IMR-90 (cell line): ENCODE measurements around the gene PPP1R9B. TPM values are rescaled to one million over a fixed set of nuclear protein-coding genes. Genes with fewer than 3 reads are reported as not detected.

Experiments
- ATAC-seq: fragments of 200-7000 bp; cut with Tn5 transposase; 2 replicates; pipeline ENCODE4 v1.9.1; 2020; ENCODE audit warnings: low read depth, mild to moderate bottlenecking, moderate library complexity
- BruUV-seq: library from RNA; stranded (reverse); fragments of 400-500 nt; replicated peaks from 2 replicates; lab custom pipeline; 2021; lab: Mats Ljungman, UMichigan
- CTCF ChIA-PET: fragments of 300-600 bp; formaldehyde crosslinking; extraction: SDS; loops from one replicate; lab custom pipeline; 2021; ENCODE audit warnings: antibody characterized with exemption; lab: Yijun Ruan, JAX
- POLR2A ChIA-PET: fragments of 300-600 bp; sonication (Branson Sonifier 250); formaldehyde crosslinking; loops from one replicate; lab custom pipeline; 2022; ENCODE audit warnings: antibody characterized with exemption; ENCODE audit not compliant: unreplicated experiment; lab: Charles Lee
- DNase-seq: peaks from one replicate; pipeline ENCODE4 v3.0.0; 2013
- H2AFZ ChIP-seq: replicated peaks from 2 replicates; pipeline ENCODE3; 2013; ENCODE audit warnings: low read length, mild to moderate bottlenecking; ENCODE audit not compliant: poor library complexity
- H2AK5ac ChIP-seq: 2 replicates; pipeline ENCODE4 v1.6.1; 2013; ENCODE audit warnings: low read depth, low read length, inconsistent platforms
- H2AK9ac ChIP-seq: replicated peaks from 2 replicates; pipeline ENCODE3; 2013; ENCODE audit warnings: mild to moderate bottlenecking, low read depth, low read length, moderate library complexity; ENCODE audit not compliant: poor library complexity
- H2BK120ac ChIP-seq: 2 replicates; pipeline ENCODE4 v1.6.1; 2013; ENCODE audit warnings: low read depth, low read length, inconsistent platforms
- H2BK15ac ChIP-seq: 3 replicates; pipeline ENCODE4 v1.6.1; 2013; ENCODE audit warnings: low read depth, low read length, inconsistent platforms
- H2BK20ac ChIP-seq: 2 replicates; pipeline ENCODE4 v1.6.1; 2013; ENCODE audit warnings: low read depth, mild to moderate bottlenecking, inconsistent platforms, low read length, moderate library complexity
- H2BK5ac ChIP-seq: 2 replicates; pipeline ENCODE4 v1.6.1; 2013; ENCODE audit warnings: mild to moderate bottlenecking, low read depth, low read length, inconsistent platforms; ENCODE audit not compliant: poor library complexity, severe bottlenecking
- H3K14ac ChIP-seq: replicated peaks from 2 replicates; pipeline ENCODE4 v1.6.1; 2013; ENCODE audit warnings: low read depth, low read length, inconsistent platforms
- H3K18ac ChIP-seq: 2 replicates; pipeline ENCODE4 v1.6.1; 2013; ENCODE audit warnings: low read depth, low read length, control low read depth
- H3K23ac ChIP-seq: 2 replicates; pipeline ENCODE4 v1.6.1; 2013; ENCODE audit warnings: low read depth, low read length, inconsistent platforms
- H3K27ac ChIP-seq: 2 replicates; pipeline ENCODE4 v1.5.1; 2013; ENCODE audit warnings: mild to moderate bottlenecking, control low read depth, low read length; ENCODE audit not compliant: insufficient read depth
- H3K27me3 ChIP-seq: 2 replicates; pipeline ENCODE4 v1.6.1; 2013; ENCODE audit warnings: low read length; ENCODE audit not compliant: control insufficient read depth, insufficient read depth
- H3K36me3 ChIP-seq: 2 replicates; pipeline ENCODE4 v1.6.1; 2013; ENCODE audit warnings: low read length, mixed read lengths; ENCODE audit not compliant: control insufficient read depth, insufficient read depth
- H3K4ac ChIP-seq: 2 replicates; pipeline ENCODE4 v1.6.1; 2013; ENCODE audit warnings: low read depth, low read length, inconsistent platforms
- H3K4me1 ChIP-seq: 2 replicates; pipeline ENCODE4 v1.6.1; 2013; ENCODE audit warnings: low read length, mixed read lengths; ENCODE audit not compliant: control insufficient read depth, insufficient read depth
- H3K4me2 ChIP-seq: 2 replicates; pipeline ENCODE4 v1.6.1; 2013; ENCODE audit warnings: low read depth, mild to moderate bottlenecking, control low read depth, low read length, moderate library complexity
- H3K4me3 ChIP-seq: 2 replicates; pipeline ENCODE4 v1.5.1; 2013; ENCODE audit warnings: low read depth, mild to moderate bottlenecking, control low read depth, low read length, moderate library complexity; ENCODE audit not compliant: insufficient read depth
- H3K56ac ChIP-seq: 2 replicates; pipeline ENCODE4 v1.6.1; 2013; ENCODE audit warnings: low read length, inconsistent platforms; ENCODE audit not compliant: insufficient read depth; ENCODE audit errors: extremely low read depth
- H3K79me1 ChIP-seq, 2 experiments: 2 replicates each; pipeline ENCODE4 v1.6.1; 2013; ENCODE audit warnings: low read length in 2 of 2, inconsistent platforms in 1 of 2, low read depth in 1 of 2
- H3K9ac ChIP-seq: 2 replicates; pipeline ENCODE4 v1.6.1; 2013; ENCODE audit warnings: low read depth, low read length, control low read depth
- H3K9me1 ChIP-seq: 2 replicates; pipeline ENCODE4 v1.6.1; 2013; ENCODE audit warnings: low read length, inconsistent platforms; ENCODE audit not compliant: insufficient read depth
- H3K9me3 ChIP-seq: 2 replicates; pipeline ENCODE4 v1.6.1; 2013; ENCODE audit warnings: low read length; ENCODE audit not compliant: control insufficient read depth, insufficient read depth
- H4K20me1 ChIP-seq: 2 replicates; pipeline ENCODE4 v1.6.1; 2013; ENCODE audit warnings: low read length, inconsistent platforms; ENCODE audit not compliant: insufficient read depth
- H4K5ac ChIP-seq: 2 replicates; pipeline ENCODE4 v1.6.1; 2013; ENCODE audit warnings: mild to moderate bottlenecking, low read depth, low read length, control low read depth
- H4K8ac ChIP-seq, 2 experiments: 2 replicates each; pipeline ENCODE4 v1.6.1; 2013; ENCODE audit warnings: low read depth in 2 of 2, low read length in 2 of 2, control low read depth in 1 of 2, inconsistent platforms in 1 of 2
- H4K91ac ChIP-seq: 2 replicates; pipeline ENCODE4 v1.6.1; 2013; ENCODE audit warnings: low read depth, low read length, inconsistent platforms; ENCODE audit not compliant: insufficient read depth
- BHLHE40 ChIP-seq: fragments of 150-350 bp; IDR thresholded peaks from 2 replicates; pipeline ENCODE4 v1.6.1; 2016; ENCODE audit warnings: mild to moderate bottlenecking, low read depth, low read length
- CEBPB ChIP-seq: IDR thresholded peaks from 2 replicates; pipeline ENCODE4 v1.6.1; 2012; ENCODE audit warnings: low read depth, low read length, improper control_type of control experiment
- CHD1 ChIP-seq: IDR thresholded peaks from 2 replicates; pipeline ENCODE4 v1.6.1; 2012; ENCODE audit warnings: low read depth, low read length, improper control_type of control experiment
- CTCF ChIP-seq: conservative IDR thresholded peaks from 2 replicates; pipeline ENCODE4 v1.5.1; 2012; ENCODE audit warnings: mild to moderate bottlenecking, low read depth, low read length, improper control_type of control experiment
- ELK1 ChIP-seq: fragments of 150-350 bp; IDR thresholded peaks from 2 replicates; pipeline ENCODE4 v1.6.1; 2016; ENCODE audit warnings: low read depth, mild to moderate bottlenecking, low read length, moderate library complexity, borderline replicate concordance
- FOS ChIP-seq: fragments of 150-350 bp; IDR thresholded peaks from 2 replicates; pipeline ENCODE4 v1.6.1; 2016; ENCODE audit warnings: low read depth, low read length
- MAFK ChIP-seq: IDR thresholded peaks from 2 replicates; pipeline ENCODE4 v1.6.1; 2012; ENCODE audit warnings: low read depth, low read length, improper control_type of control experiment
- MAZ ChIP-seq: IDR thresholded peaks from 2 replicates; pipeline ENCODE4 v1.6.1; 2012; ENCODE audit warnings: low read depth, mild to moderate bottlenecking, low read length, improper control_type of control experiment, moderate library complexity, borderline replicate concordance
- MXI1 ChIP-seq: IDR thresholded peaks from 2 replicates; pipeline ENCODE4 v1.6.1; 2012; ENCODE audit warnings: low read depth, mild to moderate bottlenecking, low read length, moderate library complexity, borderline replicate concordance
- NFE2L2 ChIP-seq: fragments of 150-350 bp; IDR thresholded peaks from 2 replicates; pipeline ENCODE4 v1.6.1; 2016; ENCODE audit warnings: low read depth, mild to moderate bottlenecking, low read length
- POLR2A ChIP-seq: IDR thresholded peaks from 2 replicates; pipeline ENCODE4 v1.6.1; 2012; ENCODE audit warnings: mild to moderate bottlenecking, low read depth, low read length
- RAD21 ChIP-seq: IDR thresholded peaks from 2 replicates; pipeline ENCODE4 v1.6.1; 2012; ENCODE audit warnings: low read length, improper control_type of control experiment
- RCOR1 ChIP-seq: IDR thresholded peaks from 2 replicates; pipeline ENCODE4 v1.6.1; 2012; ENCODE audit warnings: mild to moderate bottlenecking, low read length, improper control_type of control experiment; ENCODE audit not compliant: insufficient replicate concordance
- RFX5 ChIP-seq: IDR thresholded peaks from 2 replicates; pipeline ENCODE4 v1.8.0; 2012; ENCODE audit warnings: low read depth, mild to moderate bottlenecking, low read length, moderate library complexity
- SMC3 ChIP-seq: fragments of 150-350 bp; IDR thresholded peaks from 2 replicates; pipeline ENCODE4 v1.6.1; 2016; ENCODE audit warnings: low read depth, mild to moderate bottlenecking, antibody characterized with exemption, low read length, moderate library complexity
- WGBS, 2 experiments: methylation state at CpG; one replicate each; pipeline versions ENCODE4 v1.1.5 to v1.1.7; 2013; ENCODE audit warnings: missing lambda C conversion rate in 2 of 2; ENCODE audit not compliant: insufficient read length in 1 of 2; ENCODE audit errors: extremely low coverage in 2 of 2; 5-methylcytosine and 5-hydroxymethylcytosine counted together
- dilution Hi-C: fragments of 300-500 bp; cut with HindIII; formaldehyde crosslinking; loops from one replicate; pipeline ENCODE4 v1.14.3; 2018; ENCODE audit warnings: low sequenced_read_pairs; ENCODE audit not compliant: unreplicated experiment
- in situ Hi-C: fragments of 300-500 bp; cut with MboI; formaldehyde crosslinking; loops from 3 replicates; pipeline ENCODE4 v1.14.3; 2019; ENCODE audit warnings: low sequenced_read_pairs, inconsistent platforms, mixed read lengths
- intact Hi-C: fragments of 100-400 bp; cut with micrococcal nuclease; formaldehyde crosslinking; loops from 2 replicates; pipeline ENCODE4 v1.10.0; 2022
- polyA plus RNA-seq, 3 experiments: library from polyadenylated mRNA; depleted of rRNA; stranded (reverse); fragments of >200 nt; gene quantifications; 2 replicates each; pipeline ENCODE4 v1.2.3, GENCODE V29; 2012; ENCODE audit warnings: low replicate concordance in 1 of 3
- total RNA-seq: library from RNA; depleted of rRNA; stranded (reverse); fragments of >200 nt; gene quantifications from 2 replicates; pipeline ENCODE4 v1.2.3, GENCODE V29; 2012
- TF ChIP-seq, protein P1 (sequence below): fragments of 150-350 bp; IDR thresholded peaks from 2 replicates; pipeline ENCODE4 v1.6.1; 2017; ENCODE audit warnings: mild to moderate bottlenecking, antibody characterized with exemption, low read length, low read depth

Gene PPP1R9B
- total and polyA plus RNA-seq, 2 of the 4 experiments (the other 2 are of a cell fraction), result 23.0 to 28.0 TPM

DNA sequence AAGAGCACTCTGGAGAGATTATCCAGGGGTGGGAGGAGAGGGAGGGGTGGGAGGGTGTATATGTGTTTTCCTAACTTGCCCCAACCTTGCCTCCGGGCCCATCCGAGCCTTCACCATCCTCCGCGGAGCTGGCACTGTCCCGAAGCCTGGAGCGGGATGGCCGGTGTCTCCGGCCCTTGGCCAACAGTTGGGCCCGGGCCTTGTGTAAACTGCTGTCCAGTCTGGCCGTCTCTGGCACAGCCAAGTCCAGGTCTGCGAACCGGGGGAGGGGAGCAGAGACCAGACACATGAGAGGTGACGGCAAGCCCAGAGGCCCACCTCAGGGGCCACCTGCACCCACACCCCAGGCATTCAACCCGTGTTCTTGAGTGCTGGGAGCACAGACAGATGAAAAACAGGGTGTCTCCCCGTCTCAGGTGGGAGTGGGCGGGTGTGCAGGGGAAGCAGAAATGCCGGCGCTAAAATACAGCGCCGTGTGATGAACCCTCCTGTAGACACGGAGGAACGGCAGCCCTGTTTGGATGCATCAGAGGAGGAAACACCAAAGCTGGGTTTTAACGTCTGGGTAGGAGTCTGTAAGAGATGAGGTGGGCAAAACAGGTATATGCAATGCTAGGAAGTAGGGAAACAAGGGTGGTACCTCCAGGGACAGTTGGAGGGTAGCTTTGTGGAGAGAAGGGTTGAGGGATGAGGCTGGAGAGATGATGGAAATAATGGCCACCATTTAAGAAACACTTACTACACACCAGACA lies 32.2 kb downstream of the PPP1R9B start:
- no peak overlapping the region for H4K91ac ChIP-seq
- H3K9me1 ChIP-seq, result peaks cover 6% of the 10 kb centered on the region
- ATAC-seq, result no peak
- no peaks in the 10 kb centered on the region for H3K27me3 ChIP-seq
- H2AFZ ChIP-seq, result no peak overlapping the region
- no peak overlapping the region for H3K18ac ChIP-seq
- H3K4me1 ChIP-seq, result peaks cover 2% of the 10 kb centered on the region
- dilution Hi-C loops (no loop called here), intact Hi-C loops (no loop called here), in situ Hi-C loops (no loop called here)
- H3K23ac ChIP-seq, result no peak overlapping the region
- ChIA-PET POLR2A (no interaction called here), CTCF (no interaction called here)
- H4K20me1 ChIP-seq, result no peaks in the 10 kb centered on the region
- H3K4ac ChIP-seq, result no peak overlapping the region
- BruUV-seq, result no TSS peak
- H4K5ac ChIP-seq, result no peak overlapping the region
- no peak overlapping the region for H2BK20ac ChIP-seq
- no peak overlapping the region for H2AK9ac ChIP-seq
- H3K9ac ChIP-seq, result no peak overlapping the region
- no peak overlapping the region for H2BK5ac ChIP-seq
- H3K4me3 ChIP-seq, result no peak overlapping the region
- no peak overlapping the region for H3K27ac ChIP-seq
- no peak overlapping the region for H2BK15ac ChIP-seq
- H3K9me3 ChIP-seq, result no peaks in the 10 kb centered on the region
- H3K36me3 ChIP-seq, result peaks cover 15% of the 10 kb centered on the region; the same call in 1 of the 2 replicates
- 0 out of 2 replicates have a peak overlapping the region, but pooled peaks have one; percentile 16 for H3K14ac ChIP-seq
- 89% methylated on average over 19 of the region's 23 CpGs; no CpG with 5 or more reads in 1 of the 2 experiments for WGBS, 2 experiments
- H3K56ac ChIP-seq, result no peak overlapping the region
- H2AK5ac ChIP-seq, result no peak overlapping the region
- no peak overlapping the region for H3K4me2 ChIP-seq
- no peak for TF ChIP-seq RFX5
- no peak for TF ChIP-seq CTCF
- TF ChIP-seq NFE2L2, result no peak
- no peak for TF ChIP-seq FOS
- no peak for TF ChIP-seq SMC3
- TF ChIP-seq MAFK, result no peak
- no peak for TF ChIP-seq CHD1
- no peak for TF ChIP-seq CEBPB
- TF ChIP-seq BHLHE40, result no peak
- no peak for TF ChIP-seq POLR2A
- TF ChIP-seq RAD21, result no peak
- no peak for TF ChIP-seq ELK1
- TF ChIP-seq RCOR1, result no peak
- TF ChIP-seq, protein P1, sequence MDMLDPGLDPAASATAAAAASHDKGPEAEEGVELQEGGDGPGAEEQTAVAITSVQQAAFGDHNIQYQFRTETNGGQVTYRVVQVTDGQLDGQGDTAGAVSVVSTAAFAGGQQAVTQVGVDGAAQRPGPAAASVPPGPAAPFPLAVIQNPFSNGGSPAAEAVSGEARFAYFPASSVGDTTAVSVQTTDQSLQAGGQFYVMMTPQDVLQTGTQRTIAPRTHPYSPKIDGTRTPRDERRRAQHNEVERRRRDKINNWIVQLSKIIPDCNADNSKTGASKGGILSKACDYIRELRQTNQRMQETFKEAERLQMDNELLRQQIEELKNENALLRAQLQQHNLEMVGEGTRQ, result no peak
- no peak for TF ChIP-seq MAZ
- TF ChIP-seq MXI1, result no peak
- no peak for DNase-seq
- no peak overlapping the region for H4K8ac ChIP-seq
- H2BK120ac ChIP-seq, result no peak overlapping the region
- no peaks in the 10 kb centered on the region for H3K79me1 ChIP-seq
